HepG2 (cell line): ENCODE measurements around the gene TST. TPM values are rescaled to one million over a fixed set of nuclear protein-coding genes. Genes with fewer than 3 reads are reported as not detected.

ENCODE experiments used
- CBX5 ChIP-seq: sonication (generic); formaldehyde crosslinking; IDR thresholded peaks from 2 replicates; pipeline ENCODE4 v1.4.0; 2020; ENCODE audit warnings: missing genetic modification reagents, borderline replicate concordance
- CHD2 ChIP-seq: IDR thresholded peaks from 2 replicates; pipeline ENCODE4 v1.6.1; 2011; ENCODE audit warnings: low read depth, low read length, improper control_type of control experiment
- FOSL1 ChIP-seq: sonication (generic); formaldehyde crosslinking; IDR thresholded peaks from 2 replicates; pipeline ENCODE4 v1.9.0; 2021; ENCODE audit warnings: missing genetic modification reagents, borderline replicate concordance
- FOXC1 ChIP-seq: sonication (generic); formaldehyde crosslinking; IDR thresholded peaks from 2 replicates; pipeline ENCODE4 v1.8.0; 2022; ENCODE audit warnings: mild to moderate bottlenecking, missing genetic modification reagents, borderline replicate concordance
- GLI4 ChIP-seq: sonication (generic); formaldehyde crosslinking; IDR thresholded peaks from 2 replicates; pipeline ENCODE4 v1.5.1; 2020; ENCODE audit warnings: missing genetic modification reagents, mild to moderate bottlenecking, moderate library complexity, borderline replicate concordance
- HNF4G ChIP-seq, 2 experiments: sonication (generic) in 1 of 2; formaldehyde crosslinking in 1 of 2; IDR thresholded peaks; 2 replicates each; pipeline versions ENCODE4 v1.4.0 to v1.6.1; 2011 to 2020; ENCODE audit warnings: borderline replicate concordance in 2 of 2, low read depth in 2 of 2, mild to moderate bottlenecking in 2 of 2, low read length in 1 of 2, missing genetic modification reagents in 1 of 2, moderate library complexity in 1 of 2
- MED13 ChIP-seq: sonication (generic); formaldehyde crosslinking; IDR thresholded peaks from 2 replicates; pipeline ENCODE4 v1.5.0; 2020; ENCODE audit warnings: missing genetic modification reagents
- MXI1 ChIP-seq: IDR thresholded peaks from 3 replicates; pipeline ENCODE4 v1.6.1; 2012; ENCODE audit warnings: low read depth, low read length, inconsistent platforms, borderline replicate concordance
- ZFP36L1 ChIP-seq: sonication (generic); formaldehyde crosslinking; IDR thresholded peaks from 2 replicates; pipeline ENCODE4 v1.8.0; 2022; ENCODE audit warnings: mild to moderate bottlenecking, missing genetic modification reagents, moderate library complexity
- ZNF260 ChIP-seq: sonication (generic); formaldehyde crosslinking; IDR thresholded peaks from 2 replicates; pipeline ENCODE4 v1.4.0; 2020; ENCODE audit warnings: missing genetic modification reagents, low read depth, mild to moderate bottlenecking, borderline replicate concordance
- polyA plus RNA-seq, 8 experiments: library from polyadenylated mRNA; depleted of rRNA in 3 of 8; stranded (reverse) in 7 of 8; unstranded in 1 of 8; fragments of >200 nt; fragmentation: Illumina TruSeq in 4 of 8; extraction: Trizol in 4 of 8; gene quantifications; 2 replicates each; pipeline versions ENCODE4 v1.2.1 to v1.2.3, GENCODE V29; 2011 to 2016; ENCODE audit warnings: low read depth in 4 of 8, missing spikeins in 1 of 8, mixed read lengths in 1 of 8; ENCODE audit not compliant: insufficient read depth in 1 of 8
- total RNA-seq, 5 experiments: library from RNA; depleted of rRNA; stranded (reverse); fragments of >200 nt; fragmentation: Illumina TruSeq; extraction: Trizol; gene quantifications; 2 replicates each; pipeline ENCODE4 v1.2.3, GENCODE V29; 2016; ENCODE audit warnings: low read depth in 1 of 5
- TF ChIP-seq, protein P1 (sequence below): sonication (generic); formaldehyde crosslinking; IDR thresholded peaks from 2 replicates; pipeline ENCODE4 v1.8.1; 2023; ENCODE audit warnings: mild to moderate bottlenecking, inconsistent platforms, moderate library complexity, missing genetic modification reagents, borderline replicate concordance
- TF ChIP-seq, protein P2 (sequence below): sonication (generic); formaldehyde crosslinking; IDR thresholded peaks from 2 replicates; pipeline ENCODE4 v1.4.0; 2020; ENCODE audit warnings: missing genetic modification reagents
- TF ChIP-seq, protein P3 (sequence below): sonication (generic); formaldehyde crosslinking; IDR thresholded peaks from 2 replicates; pipeline ENCODE4 v1.4.0; 2020; ENCODE audit warnings: missing genetic modification reagents, borderline replicate concordance

TST gene
- total and polyA plus RNA-seq, 2 of the 13 experiments (the other 11 are each of a cell fraction or from before 2014, with no cell fraction given), result 44.6 to 63.6 TPM

DNA sequence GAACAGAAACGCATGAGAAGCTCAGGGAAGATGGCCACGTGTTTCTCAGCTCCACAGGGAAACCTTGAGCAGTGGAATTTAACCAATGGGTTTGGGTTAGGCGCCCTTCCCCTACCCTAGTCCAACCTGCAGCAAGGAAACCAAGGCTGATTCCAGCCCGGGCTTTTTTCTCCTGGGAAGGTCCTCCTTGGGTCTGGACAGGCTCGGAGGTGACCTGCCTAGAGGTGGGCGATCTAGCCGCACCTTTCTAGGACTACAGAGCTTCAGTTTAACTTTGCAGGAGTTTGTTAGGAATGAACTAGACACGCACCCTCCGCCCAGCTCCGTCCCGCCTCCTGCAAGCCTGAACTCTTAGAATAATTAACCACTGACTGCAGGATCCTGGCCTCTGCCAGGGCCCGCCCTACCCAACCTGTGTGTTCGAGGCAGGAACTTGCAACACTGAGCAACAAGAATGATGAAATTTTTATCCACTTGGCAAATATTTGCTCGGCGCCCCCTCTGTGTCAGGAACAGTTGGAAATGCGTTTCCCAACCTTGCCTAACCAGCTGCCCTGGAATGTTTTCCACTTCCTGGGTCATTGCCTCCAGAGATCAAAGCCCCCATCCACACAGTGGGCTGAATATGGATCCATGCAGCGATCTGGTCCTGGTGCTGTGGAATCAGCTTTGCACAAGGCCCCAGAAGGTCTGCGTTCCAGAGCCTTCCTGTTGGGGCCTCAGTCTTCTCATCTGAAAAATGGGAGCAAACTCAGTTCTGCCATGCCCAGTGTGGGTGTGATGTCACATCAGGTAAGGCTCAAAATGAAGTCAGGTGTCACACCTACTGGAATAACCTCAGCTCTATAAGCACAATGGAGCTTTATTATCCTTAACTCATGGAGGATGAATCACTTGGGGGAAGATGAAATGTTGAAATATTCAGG, 13.6 kb upstream of the TST start (continued):
- TF ChIP-seq HNF4G (IDR thresholded peaks at IDR 0.05; ENCODE audit: borderline replicate concordance, low read depth, low read length) (peak; percentile 80), HNF4G (CRISPR knock-in tag; IDR thresholded peaks at IDR 0.05; ENCODE audit: borderline replicate concordance, low read depth) (peak; percentile 84; the same call in 1 of the 2 replicates), MED13 (peak; percentile 98), ZFP36L1 (CRISPR knock-in tag) (peak; percentile 96), CHD2 (no peak), MXI1 (no peak; the same call in 2 of the 3 replicates), ZNF260 (CRISPR knock-in tag) (no peak), GLI4 (CRISPR knock-in tag) (0 out of 2 replicates have a peak, but pooled peaks have one; percentile 12), FOSL1 (CRISPR knock-in tag) (no peak), FOXC1 (CRISPR knock-in tag) (peak; percentile 92), CBX5 (CRISPR knock-in tag) (peak; percentile 96)
- TF ChIP-seq, protein P1, sequence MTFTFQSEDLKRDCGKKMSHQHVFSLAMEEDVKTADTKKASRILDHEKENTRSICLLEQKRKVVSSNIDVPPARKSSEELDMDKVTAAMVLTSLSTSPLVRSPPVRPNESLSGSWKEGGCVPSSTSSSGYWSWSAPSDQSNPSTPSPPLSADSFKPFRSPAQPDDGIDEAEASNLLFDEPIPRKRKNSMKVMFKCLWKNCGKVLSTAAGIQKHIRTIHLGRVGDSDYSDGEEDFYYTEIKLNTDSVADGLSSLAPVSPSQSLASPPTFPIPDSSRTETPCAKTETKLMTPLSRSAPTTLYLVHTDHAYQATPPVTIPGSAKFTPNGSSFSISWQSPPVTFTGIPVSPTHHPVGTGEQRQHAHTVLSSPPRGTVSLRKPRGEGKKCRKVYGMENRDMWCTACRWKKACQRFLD, result no peak
- TF ChIP-seq, protein P2, sequence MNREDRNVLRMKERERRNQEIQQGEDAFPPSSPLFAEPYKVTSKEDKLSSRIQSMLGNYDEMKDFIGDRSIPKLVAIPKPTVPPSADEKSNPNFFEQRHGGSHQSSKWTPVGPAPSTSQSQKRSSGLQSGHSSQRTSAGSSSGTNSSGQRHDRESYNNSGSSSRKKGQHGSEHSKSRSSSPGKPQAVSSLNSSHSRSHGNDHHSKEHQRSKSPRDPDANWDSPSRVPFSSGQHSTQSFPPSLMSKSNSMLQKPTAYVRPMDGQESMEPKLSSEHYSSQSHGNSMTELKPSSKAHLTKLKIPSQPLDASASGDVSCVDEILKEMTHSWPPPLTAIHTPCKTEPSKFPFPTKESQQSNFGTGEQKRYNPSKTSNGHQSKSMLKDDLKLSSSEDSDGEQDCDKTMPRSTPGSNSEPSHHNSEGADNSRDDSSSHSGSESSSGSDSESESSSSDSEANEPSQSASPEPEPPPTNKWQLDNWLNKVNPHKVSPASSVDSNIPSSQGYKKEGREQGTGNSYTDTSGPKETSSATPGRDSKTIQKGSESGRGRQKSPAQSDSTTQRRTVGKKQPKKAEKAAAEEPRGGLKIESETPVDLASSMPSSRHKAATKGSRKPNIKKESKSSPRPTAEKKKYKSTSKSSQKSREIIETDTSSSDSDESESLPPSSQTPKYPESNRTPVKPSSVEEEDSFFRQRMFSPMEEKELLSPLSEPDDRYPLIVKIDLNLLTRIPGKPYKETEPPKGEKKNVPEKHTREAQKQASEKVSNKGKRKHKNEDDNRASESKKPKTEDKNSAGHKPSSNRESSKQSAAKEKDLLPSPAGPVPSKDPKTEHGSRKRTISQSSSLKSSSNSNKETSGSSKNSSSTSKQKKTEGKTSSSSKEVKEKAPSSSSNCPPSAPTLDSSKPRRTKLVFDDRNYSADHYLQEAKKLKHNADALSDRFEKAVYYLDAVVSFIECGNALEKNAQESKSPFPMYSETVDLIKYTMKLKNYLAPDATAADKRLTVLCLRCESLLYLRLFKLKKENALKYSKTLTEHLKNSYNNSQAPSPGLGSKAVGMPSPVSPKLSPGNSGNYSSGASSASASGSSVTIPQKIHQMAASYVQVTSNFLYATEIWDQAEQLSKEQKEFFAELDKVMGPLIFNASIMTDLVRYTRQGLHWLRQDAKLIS (CRISPR knock-in tag), result no peak; the same call in 1 of the 2 replicates
- TF ChIP-seq, protein P3, sequence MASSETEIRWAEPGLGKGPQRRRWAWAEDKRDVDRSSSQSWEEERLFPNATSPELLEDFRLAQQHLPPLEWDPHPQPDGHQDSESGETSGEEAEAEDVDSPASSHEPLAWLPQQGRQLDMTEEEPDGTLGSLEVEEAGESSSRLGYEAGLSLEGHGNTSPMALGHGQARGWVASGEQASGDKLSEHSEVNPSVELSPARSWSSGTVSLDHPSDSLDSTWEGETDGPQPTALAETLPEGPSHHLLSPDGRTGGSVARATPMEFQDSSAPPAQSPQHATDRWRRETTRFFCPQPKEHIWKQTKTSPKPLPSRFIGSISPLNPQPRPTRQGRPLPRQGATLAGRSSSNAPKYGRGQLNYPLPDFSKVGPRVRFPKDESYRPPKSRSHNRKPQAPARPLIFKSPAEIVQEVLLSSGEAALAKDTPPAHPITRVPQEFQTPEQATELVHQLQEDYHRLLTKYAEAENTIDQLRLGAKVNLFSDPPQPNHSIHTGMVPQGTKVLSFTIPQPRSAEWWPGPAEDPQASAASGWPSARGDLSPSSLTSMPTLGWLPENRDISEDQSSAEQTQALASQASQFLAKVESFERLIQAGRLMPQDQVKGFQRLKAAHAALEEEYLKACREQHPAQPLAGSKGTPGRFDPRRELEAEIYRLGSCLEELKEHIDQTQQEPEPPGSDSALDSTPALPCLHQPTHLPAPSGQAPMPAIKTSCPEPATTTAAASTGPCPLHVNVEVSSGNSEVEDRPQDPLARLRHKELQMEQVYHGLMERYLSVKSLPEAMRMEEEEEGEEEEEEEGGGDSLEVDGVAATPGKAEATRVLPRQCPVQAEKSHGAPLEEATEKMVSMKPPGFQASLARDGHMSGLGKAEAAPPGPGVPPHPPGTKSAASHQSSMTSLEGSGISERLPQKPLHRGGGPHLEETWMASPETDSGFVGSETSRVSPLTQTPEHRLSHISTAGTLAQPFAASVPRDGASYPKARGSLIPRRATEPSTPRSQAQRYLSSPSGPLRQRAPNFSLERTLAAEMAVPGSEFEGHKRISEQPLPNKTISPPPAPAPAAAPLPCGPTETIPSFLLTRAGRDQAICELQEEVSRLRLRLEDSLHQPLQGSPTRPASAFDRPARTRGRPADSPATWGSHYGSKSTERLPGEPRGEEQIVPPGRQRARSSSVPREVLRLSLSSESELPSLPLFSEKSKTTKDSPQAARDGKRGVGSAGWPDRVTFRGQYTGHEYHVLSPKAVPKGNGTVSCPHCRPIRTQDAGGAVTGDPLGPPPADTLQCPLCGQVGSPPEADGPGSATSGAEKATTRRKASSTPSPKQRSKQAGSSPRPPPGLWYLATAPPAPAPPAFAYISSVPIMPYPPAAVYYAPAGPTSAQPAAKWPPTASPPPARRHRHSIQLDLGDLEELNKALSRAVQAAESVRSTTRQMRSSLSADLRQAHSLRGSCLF (CRISPR knock-in tag), result no peak
